Stimulated activated CD8-positive, alpha-beta memory T cell treated with anti-CD3 and anti-CD28 coated beads, Interleukin-7, amount 100 ng/mL, for 4 hours (primary cell): Measurements from ENCODE around the gene KPNA3.
"Not testable (repeated sequence)": the region's sequence is repeated elsewhere in the genome, so short reads cannot be mapped to it uniquely, and the experiment has no call there.

Experiments used
- DNase-seq, 2 donors: peaks; one replicate each; pipeline ENCODE4 v3.0.0-alpha.2; 2020; ENCODE audit warnings: low read depth in 2 of 2

The KPNA3 gene

GRCh38 chr13:49792550-49793324 is at the start of gene KPNA3:
KPNA3 (minus strand) TSS chr13:49792682; CDS start chr13:49792506, 176 bp downstream.
- DNase-seq, result peak; percentile 89 to 96

DNA sequence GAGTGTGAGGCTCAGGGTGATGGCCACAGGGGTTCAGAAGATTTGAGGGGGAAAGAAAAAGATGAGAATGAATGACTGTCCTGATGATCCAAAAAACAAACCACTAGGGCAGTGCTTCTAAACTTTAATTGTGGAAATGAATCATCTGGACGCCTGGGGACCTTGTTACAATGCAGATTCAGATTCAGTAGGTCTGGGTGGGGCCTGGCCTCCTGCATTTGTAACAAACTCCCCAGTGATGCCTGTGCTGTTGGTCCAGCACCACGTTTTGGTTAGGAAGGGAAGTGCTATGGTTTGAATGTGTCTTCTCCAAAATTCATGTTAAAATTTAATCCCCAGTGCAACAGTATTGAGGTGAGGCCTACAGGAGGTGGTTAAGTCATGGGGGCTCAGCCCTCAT is 49.5 kb upstream of the KPNA3 start:
- no peak for DNase-seq

DNA sequence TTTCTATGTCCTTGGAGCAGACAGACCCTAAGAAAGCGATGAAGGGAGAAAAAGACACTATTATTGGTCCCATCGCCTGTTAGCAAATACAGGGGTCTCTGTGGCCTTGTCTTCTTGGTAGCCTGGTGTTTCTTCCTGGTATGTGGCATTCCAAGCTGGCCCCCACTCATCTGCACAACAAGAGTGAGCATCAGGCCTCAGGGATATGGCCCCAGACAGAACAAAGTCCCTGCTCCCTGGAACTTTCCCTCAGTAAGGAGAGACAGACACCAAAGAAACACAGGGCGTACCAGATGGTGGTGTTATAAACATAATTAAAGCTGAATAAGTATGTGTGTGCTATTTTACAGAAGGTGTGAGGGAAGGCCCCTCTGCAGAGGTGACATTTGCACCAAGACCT is 48.2 kb upstream of the KPNA3 start:
- no peak for DNase-seq

DNA sequence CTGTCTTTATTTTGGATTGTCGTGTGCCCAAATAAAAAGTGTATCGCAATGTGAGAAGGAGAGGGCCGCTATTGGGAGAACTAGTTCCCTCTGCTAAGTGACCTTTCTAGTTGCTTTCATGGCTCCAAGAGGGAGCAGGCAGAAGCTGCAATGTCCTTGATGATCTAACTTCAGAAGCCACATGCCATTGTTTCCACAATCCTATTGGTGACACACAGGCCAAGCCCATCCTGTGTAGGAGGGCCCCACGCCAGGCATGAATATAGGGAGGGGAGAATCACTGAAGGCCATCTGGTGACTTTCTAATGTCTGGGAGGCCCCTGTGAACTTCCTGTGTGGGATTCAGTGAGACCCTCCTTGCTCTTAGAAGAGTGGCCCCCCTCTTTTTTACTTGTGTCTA is 47.8 kb upstream of the KPNA3 start:
- no peak for DNase-seq

DNA sequence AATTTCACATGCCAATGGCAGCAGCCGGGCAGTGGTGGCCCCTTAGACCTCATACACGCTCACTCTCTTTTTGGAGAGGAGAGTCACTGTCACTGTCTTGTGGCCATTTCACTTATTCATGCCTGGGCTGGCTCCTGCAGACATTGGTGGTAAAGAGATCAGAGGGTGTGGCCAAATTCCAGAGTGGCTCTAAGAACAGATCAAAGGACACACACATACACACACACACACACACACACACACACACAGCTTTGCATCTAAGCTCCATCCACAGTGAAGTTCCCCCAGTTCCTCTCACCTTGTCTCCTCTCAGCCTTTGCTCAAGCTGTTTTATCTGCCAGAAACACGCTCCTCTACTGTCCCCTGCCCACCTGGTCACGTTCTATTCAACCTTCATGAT is 46.5 kb upstream of the KPNA3 start:
- no peak for DNase-seq

DNA sequence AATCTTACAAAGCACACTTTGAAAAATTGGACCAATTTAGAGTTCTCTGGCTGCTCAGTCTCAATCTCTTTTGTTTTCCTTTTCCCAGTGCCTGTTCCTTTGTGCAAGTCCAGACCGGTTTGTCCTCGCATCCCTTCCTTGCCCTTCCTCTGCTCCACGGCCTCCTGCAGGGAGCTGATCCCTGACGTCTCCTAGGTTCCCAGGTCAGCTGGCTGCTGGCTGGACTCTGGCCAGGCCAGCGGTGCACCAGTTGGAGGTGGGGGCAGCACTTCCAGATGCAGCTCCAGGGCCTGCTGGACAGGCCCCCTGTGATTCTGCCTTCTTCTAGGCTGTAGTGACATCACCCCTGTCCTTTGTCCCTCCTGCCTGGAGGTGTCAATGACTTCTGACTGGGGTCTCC is 44.0 kb upstream of the KPNA3 start:
- DNase-seq, result no peak

- no peak for DNase-seq
These were observed 40.9 kb upstream of the KPNA3 start for GRCh38 chr13:49833402-49833801.

GRCh38 chr13:49831455-49831854 is 39.0 kb upstream of the KPNA3 start:
- no peak for DNase-seq

DNA sequence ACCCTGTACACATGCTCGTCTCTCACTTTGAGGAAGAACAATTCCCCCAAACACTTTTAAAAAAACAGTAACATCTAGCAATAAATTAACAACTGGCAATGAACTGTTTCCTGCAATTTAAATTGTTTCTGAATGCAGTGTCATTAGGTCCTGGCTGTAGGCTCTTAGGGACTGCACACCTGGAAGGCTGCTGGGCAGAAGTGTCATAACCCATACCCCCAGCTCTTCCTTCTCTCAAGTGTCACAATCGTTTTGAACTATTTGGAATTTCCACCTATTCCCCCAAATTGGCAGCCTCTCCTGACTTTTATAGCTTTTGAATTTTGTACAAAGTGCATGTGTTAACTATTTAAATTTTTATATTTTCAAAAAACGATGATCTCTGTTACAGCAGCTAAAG is 38.2 kb upstream of the KPNA3 start:
- no peak for DNase-seq

- DNase-seq, result no peak
These were observed 37.2 kb upstream of the KPNA3 start for GRCh38 chr13:49829715-49830114.

DNA sequence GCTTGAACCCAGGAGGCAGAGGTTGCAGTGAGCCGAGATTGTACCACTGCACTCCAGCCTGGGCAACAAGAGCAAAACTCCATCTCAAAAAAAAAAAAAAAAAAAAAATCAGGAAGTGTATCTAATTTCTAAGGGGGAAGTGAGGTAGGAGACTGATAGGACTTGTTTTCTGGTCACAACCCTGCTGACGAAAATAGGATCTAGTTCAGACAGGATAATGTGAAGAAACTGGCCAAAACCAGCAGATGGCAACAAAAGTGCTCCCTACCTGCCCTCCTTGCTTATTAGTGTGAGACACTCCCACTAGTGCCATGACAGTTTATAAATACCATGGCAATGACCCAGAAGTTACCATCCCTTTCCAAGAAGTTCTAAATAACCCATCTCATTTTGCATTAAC is 36.0 kb upstream of the KPNA3 start:
- no peak for DNase-seq

- no peak for DNase-seq
These were observed 35.4 kb upstream of the KPNA3 start for GRCh38 chr13:49827891-49828290.

GRCh38 chr13:49827336-49827735 is 34.9 kb upstream of the KPNA3 start:
- no peak for DNase-seq

GRCh38 chr13:49821216-49822009 is 28.9 kb upstream of the KPNA3 start:
- DNase-seq, result no peak

DNA sequence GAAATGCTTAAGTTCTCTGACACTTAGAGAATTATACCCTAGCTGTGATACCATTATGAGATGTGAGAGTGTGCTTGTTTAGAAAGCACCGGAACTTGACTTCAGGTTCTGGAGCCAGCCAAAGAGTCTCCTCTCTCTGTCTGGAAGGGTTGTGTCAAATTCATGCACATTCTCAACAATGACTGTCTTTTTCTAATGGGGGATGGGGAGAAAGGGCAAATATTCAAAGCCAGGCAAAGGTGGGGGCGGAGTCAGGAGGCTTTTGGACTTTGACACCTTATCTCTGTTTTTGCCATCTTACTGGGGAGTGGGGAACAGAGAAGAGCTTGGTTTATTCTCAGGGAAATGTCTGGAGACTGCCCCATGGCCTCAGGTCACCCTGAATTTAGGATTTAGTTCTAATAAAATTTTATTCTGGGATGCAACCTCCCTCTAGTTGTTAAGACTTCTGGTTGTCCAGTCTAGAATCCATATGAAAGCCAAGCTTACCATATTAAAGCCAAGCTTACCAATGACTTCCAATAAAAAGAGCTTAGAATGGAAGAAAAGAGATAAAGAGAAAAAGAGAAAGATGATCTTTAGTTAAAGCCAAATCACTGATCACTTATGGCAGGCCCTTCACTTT is 28.2 kb upstream of the KPNA3 start:
- DNase-seq, result no peak

DNA sequence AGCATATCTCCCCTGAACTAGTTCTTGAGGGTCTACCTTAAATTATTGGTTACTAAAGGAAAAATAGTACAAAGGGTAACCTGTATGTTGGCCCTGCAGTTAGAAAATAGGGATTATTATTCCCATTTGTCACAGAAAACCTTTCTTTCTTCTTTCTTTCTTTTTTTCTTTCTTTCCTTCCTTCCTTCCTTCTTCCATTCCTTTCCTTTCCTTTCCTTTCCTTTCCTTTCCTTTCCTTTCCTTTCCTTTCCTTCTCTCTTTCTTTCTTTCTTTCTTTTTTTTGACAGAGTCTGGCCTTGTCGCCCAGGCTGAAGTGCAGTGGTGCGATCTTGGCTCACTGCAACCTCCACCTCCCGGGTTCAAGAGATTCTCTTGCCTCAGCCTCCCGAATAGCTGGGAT is 23.6 kb upstream of the KPNA3 start:
- DNase-seq, result not testable (repeated sequence)

DNA sequence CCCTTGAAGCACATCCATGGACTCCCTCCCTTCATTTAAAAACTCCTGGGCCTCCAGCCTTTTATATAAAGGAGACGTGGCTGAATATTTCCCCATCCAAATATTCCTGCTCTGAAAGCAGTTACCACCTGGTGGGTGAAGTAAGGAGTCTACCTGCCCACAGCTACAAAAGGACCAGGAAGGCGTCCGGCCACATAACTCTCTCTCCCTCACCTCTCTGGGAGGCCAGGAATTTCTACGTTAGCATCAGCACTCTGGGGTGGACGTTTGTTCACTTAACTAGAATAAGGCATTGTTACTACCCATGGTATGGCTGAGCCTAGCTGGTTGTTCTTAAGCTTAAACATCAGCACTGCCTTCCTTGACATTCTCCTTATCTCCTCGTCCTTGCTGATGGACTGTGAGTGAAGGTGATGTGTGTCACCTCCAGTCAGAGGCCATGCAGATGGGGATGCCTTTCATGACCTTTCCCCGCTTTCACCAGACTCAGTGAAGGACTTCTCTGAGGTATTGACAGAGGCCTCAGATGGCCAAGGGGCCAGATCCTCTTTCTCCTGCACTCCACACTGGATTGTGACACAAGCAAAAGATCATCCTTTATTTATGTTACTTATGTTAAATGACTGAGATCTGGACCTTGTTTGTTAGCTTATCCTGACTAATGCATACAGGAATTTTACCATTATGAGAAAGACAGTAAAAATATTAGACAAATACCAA is 22.2 kb upstream of the KPNA3 start:
- no peak for DNase-seq

DNA sequence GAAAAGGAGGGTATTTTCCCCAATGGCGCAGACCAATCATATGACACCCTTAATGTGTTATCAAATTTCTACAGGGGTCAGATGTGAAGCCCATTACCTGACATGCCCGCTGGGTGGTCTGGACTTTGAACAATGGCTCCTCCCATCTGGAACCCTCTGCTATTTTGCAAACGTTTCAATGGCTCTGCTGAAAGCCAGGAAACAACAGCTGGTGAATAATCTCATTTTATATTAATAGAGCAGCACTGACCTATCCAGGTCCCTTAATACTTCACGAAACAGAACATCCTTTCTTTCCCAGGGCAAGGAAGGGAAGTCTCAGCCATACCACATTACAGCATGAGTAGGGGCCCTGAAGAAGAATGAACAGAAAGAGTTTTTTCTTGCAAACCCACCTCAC is 20.3 kb upstream of the KPNA3 start:
- DNase-seq, result no peak

- no peak for DNase-seq
These were observed 19.0 kb upstream of the KPNA3 start for GRCh38 chr13:49811527-49811908.

GRCh38 chr13:49810567-49811526 is 18.4 kb upstream of the KPNA3 start:
- no peak for DNase-seq

DNA sequence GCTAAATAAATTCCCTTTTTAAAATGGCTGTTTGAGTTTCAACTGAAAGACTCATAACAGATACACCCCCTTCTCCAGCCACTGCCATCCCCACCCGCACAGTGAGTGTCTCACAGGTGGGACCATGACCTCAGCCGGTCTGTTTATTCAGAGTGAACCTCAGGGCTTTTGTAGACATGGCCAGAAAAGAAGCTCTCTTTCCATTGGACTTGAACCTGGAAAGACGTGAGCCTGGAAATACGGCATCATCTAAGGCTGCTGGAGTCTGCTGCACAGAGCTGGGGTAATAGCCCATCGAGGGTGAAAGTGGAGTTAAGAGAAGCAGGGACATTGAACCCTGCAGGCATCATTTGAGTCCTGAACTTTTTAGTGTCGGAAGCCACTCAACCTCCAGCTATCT is 15.2 kb upstream of the KPNA3 start:
- no peak for DNase-seq
